B cell (primary cell): ENCODE results near the gene SEMA7A. TPM values are rescaled to one million over a fixed set of nuclear protein-coding genes. Genes with fewer than 3 reads are reported as not detected.

ENCODE experiments used
- ATAC-seq: fragments of 200-7000 bp; cut with Tn5 transposase; one replicate; pipeline ENCODE4 v1.10.0; 2021; ENCODE audit warnings: low read depth, mild to moderate bottlenecking, moderate number of reproducible peaks, moderate library complexity
- CTCF ChIA-PET: fragments of 350-600 bp; sonication (Branson Sonifier 250); formaldehyde crosslinking; loops from one replicate; lab custom pipeline; 2021; ENCODE audit warnings: antibody characterized with exemption, inconsistent platforms; lab: Charles Lee
- POLR2A ChIA-PET: fragments of 350-600 bp; sonication (Branson Sonifier 250); formaldehyde crosslinking; loops from one replicate; lab custom pipeline; 2021; ENCODE audit warnings: antibody characterized with exemption; lab: Charles Lee
- DNase-seq: peaks from one replicate; pipeline ENCODE4 v3.0.0; 2013
- H2AFZ ChIP-seq: 2 replicates; pipeline ENCODE4 v1.6.1; 2012; ENCODE audit warnings: mild to moderate bottlenecking, low read depth, low read length; ENCODE audit not compliant: insufficient read depth, poor library complexity, severe bottlenecking
- H3K27ac ChIP-seq, 2 donors: 1 replicate in 1 of 2; 2 replicates in 1 of 2; pipeline ENCODE4 v1.5.1; 2012 to 2013; ENCODE audit warnings: low read length in 2 of 2, mild to moderate bottlenecking in 2 of 2, moderate library complexity in 1 of 2
- H3K27me3 ChIP-seq, 4 experiments: fragments of 200-600 bp in 1 of 4; sonication (generic) in 1 of 4; replicated peaks in 1 of 4; 1 replicate in 2 of 4; 2 replicates in 2 of 4; pipeline versions ENCODE4 v1.6.1 to v1.7.0; 2013 to 2016; ENCODE audit warnings: low read length in 3 of 4, mild to moderate bottlenecking in 2 of 4, mixed read lengths in 1 of 4, moderate library complexity in 1 of 4; ENCODE audit not compliant: insufficient read depth in 4 of 4, control insufficient read depth in 3 of 4; ENCODE audit errors: control extremely low read depth in 1 of 4
- H3K36me3 ChIP-seq, 2 experiments: replicated peaks in 1 of 2; 1 replicate in 1 of 2; 2 replicates in 1 of 2; pipeline versions ENCODE4 v1.6.1 to v1.7.1; 2013; ENCODE audit warnings: low read length in 1 of 2; ENCODE audit not compliant: insufficient read depth in 2 of 2, control insufficient read depth in 1 of 2; ENCODE audit errors: control extremely low read depth in 1 of 2, extremely low read depth in 1 of 2
- H3K4me1 ChIP-seq, 2 donors: fragments of 200-600 bp in 1 of 2; sonication (generic) in 1 of 2; 1 replicate in 1 of 2; 2 replicates in 1 of 2; pipeline versions ENCODE4 v1.5.1 to v1.6.1; 2013 to 2017; ENCODE audit warnings: low read length in 2 of 2; ENCODE audit not compliant: control insufficient read depth in 2 of 2, insufficient read depth in 2 of 2
- H3K4me2 ChIP-seq: replicated peaks from 2 replicates; pipeline ENCODE3; 2012; ENCODE audit warnings: mild to moderate bottlenecking, low read depth, low read length; ENCODE audit not compliant: poor library complexity, severe bottlenecking
- H3K4me3 ChIP-seq, 5 experiments: fragments of 200-600 bp in 1 of 5; sonication (generic) in 1 of 5; 1 replicate in 3 of 5; 2 replicates in 2 of 5; pipeline versions ENCODE4 v1.5.1 to v1.7.0; 2011 to 2016; ENCODE audit warnings: low read length in 4 of 5, mild to moderate bottlenecking in 4 of 5, low read depth in 2 of 5, control low read depth in 1 of 5, moderate library complexity in 1 of 5; ENCODE audit not compliant: insufficient read depth in 1 of 5; ENCODE audit errors: control extremely low read depth in 1 of 5, extremely low read depth in 1 of 5
- H3K79me2 ChIP-seq: fragments of 200-600 bp; sonication (generic); one replicate; pipeline ENCODE4 v1.6.0; 2016; ENCODE audit warnings: low read length; ENCODE audit not compliant: control insufficient read depth, insufficient read depth
- H3K9ac ChIP-seq: fragments of 200-600 bp; sonication (generic); 2 replicates; pipeline ENCODE4 v1.6.1; 2017; ENCODE audit warnings: mild to moderate bottlenecking, low read length, moderate library complexity
- H3K9me3 ChIP-seq, 3 donors: one replicate each; pipeline versions ENCODE4 v1.6.1 to v1.7.1; 2013; ENCODE audit warnings: low read length in 2 of 3; ENCODE audit not compliant: control insufficient read depth in 2 of 3, insufficient read depth in 1 of 3; ENCODE audit errors: control extremely low read depth in 1 of 3
- H4K20me1 ChIP-seq: 2 replicates; pipeline ENCODE4 v1.6.0; 2012; ENCODE audit warnings: mild to moderate bottlenecking, low read length; ENCODE audit not compliant: insufficient read depth, control insufficient read depth, poor library complexity, severe bottlenecking
- H3K27ac Mint-ChIP-seq: one replicate; pipeline ENCODE4 v1.8.0; 2021; ENCODE audit warnings: mixed read lengths
- H3K27me3 Mint-ChIP-seq: one replicate; pipeline ENCODE4 v1.8.0; 2021; ENCODE audit warnings: mixed read lengths
- H3K4me1 Mint-ChIP-seq: one replicate; pipeline ENCODE4 v1.8.0; 2021; ENCODE audit warnings: mixed read lengths
- H3K4me3 Mint-ChIP-seq: one replicate; pipeline ENCODE4 v1.8.0; 2021; ENCODE audit warnings: mixed read lengths
- H3K9me3 Mint-ChIP-seq: one replicate; pipeline ENCODE4 v1.8.0; 2022; ENCODE audit warnings: mixed read lengths; ENCODE audit not compliant: insufficient read depth
- EZH2 ChIP-seq: IDR thresholded peaks from 2 replicates; pipeline ENCODE4 v1.6.1; 2012; ENCODE audit warnings: borderline replicate concordance, low read depth, mild to moderate bottlenecking, moderate library complexity, low read length; ENCODE audit not compliant: insufficient read depth, poor library complexity, severe bottlenecking
- WGBS: methylation state at CpG from one replicate; pipeline ENCODE4 v1.1.5; 2013; ENCODE audit warnings: missing lambda C conversion rate; ENCODE audit not compliant: insufficient coverage; 5-methylcytosine and 5-hydroxymethylcytosine counted together
- intact Hi-C: fragments of 100-400 bp; cut with micrococcal nuclease; formaldehyde crosslinking; loops from one replicate; pipeline ENCODE4 v1.10.0; 2022
- polyA plus RNA-seq: library from polyadenylated mRNA; depleted of rRNA; stranded (reverse); fragments of >200 nt; gene quantifications from 2 replicates; pipeline ENCODE4 v1.2.3, GENCODE V29; 2012
- total RNA-seq, 2 donors: library from RNA; stranded (reverse); fragments of 120-200 nt in 1 of 2; gene quantifications; 1 replicate in 1 of 2; 2 replicates in 1 of 2; pipeline versions ENCODE4 v1.2.3 to v1.2.4, GENCODE V29; 2013 to 2022
- TF ChIP-seq, protein P1 (sequence below): fragments of 200-600 bp; IDR thresholded peaks from one replicate; pipeline ENCODE4 v1.8.0; 2022; ENCODE audit warnings: antibody characterized with exemption, mild to moderate bottlenecking

Gene SEMA7A
- total and polyA plus RNA-seq, 2 donors (not counting 1 experiment from before 2014, with no cell fraction given) = 42.0 to 44.2 TPM

DNA sequence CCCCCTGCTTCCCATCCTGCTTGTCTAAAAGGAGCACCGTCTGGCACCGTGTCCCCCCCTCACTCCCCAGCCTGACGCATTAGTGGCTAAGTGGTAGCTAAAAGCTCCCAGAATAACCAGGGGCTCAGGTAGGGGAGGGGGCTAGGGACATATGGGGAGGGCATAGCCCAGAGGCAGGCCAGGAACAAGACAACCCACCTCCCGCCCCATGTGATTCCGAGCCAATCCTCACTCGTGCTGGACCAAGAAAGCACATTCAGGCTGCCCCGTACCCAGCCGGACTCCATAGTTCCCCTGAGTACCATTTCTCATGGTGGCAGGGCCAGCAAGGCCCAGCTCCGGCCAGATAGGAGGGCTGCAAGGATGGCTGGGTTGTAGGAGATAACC is 11.5 kb downstream of the SEMA7A start:
- no peak overlapping the region for H3K4me3 ChIP-seq
- Mint-ChIP-seq H3K27ac (peak overlapping the region; percentile 91), H3K9me3 (no peaks in the 10 kb centered on the region), H3K4me3 (peak overlapping the region; percentile 74), H3K4me1 (peaks cover 91% of the 10 kb centered on the region), H3K27me3 (no peaks in the 10 kb centered on the region)
- peaks cover 85% of the 10 kb centered on the region for H4K20me1 ChIP-seq
- peaks cover 76 to 100% of the 10 kb centered on the region in 2 donors for H3K4me1 ChIP-seq
- ATAC-seq (no peak), DNase-seq (no peak)
- intact Hi-C loops = no loop called here
- no peaks in the 10 kb centered on the region for H3K9me3 ChIP-seq
- WGBS = 83% methylated on average over 6 of the region's 9 CpGs
- CTCF ChIA-PET = interaction anchor here (0.8 to 4.3 kb wide), 4 partner anchors 10 to 40 kb away, joined by 4 to 18 read pairs (median 10); no protein-coding TSS in a partner anchor
- H3K27me3 ChIP-seq = no peaks in the 10 kb centered on the region
- peak overlapping the region; percentile 28 for H3K9ac ChIP-seq
- no peak overlapping the region for H2AFZ ChIP-seq
- H3K36me3 ChIP-seq = peaks cover 0 to 40% of the 10 kb centered on the region in 2 experiments
- peak overlapping the region in 1 of 2 donors; percentile 57 for H3K27ac ChIP-seq
- H3K79me2 ChIP-seq = peaks cover 100% of the 10 kb centered on the region
- peak overlapping the region; percentile 56 for H3K4me2 ChIP-seq
- POLR2A ChIA-PET = interaction anchor here (1.1 to 1.6 kb wide), 4 partner anchors 9 to 20 kb away, joined by 3 to 6 read pairs (median 4); no protein-coding TSS in a partner anchor
- no peak for TF ChIP-seq EZH2
- TF ChIP-seq, protein P1, sequence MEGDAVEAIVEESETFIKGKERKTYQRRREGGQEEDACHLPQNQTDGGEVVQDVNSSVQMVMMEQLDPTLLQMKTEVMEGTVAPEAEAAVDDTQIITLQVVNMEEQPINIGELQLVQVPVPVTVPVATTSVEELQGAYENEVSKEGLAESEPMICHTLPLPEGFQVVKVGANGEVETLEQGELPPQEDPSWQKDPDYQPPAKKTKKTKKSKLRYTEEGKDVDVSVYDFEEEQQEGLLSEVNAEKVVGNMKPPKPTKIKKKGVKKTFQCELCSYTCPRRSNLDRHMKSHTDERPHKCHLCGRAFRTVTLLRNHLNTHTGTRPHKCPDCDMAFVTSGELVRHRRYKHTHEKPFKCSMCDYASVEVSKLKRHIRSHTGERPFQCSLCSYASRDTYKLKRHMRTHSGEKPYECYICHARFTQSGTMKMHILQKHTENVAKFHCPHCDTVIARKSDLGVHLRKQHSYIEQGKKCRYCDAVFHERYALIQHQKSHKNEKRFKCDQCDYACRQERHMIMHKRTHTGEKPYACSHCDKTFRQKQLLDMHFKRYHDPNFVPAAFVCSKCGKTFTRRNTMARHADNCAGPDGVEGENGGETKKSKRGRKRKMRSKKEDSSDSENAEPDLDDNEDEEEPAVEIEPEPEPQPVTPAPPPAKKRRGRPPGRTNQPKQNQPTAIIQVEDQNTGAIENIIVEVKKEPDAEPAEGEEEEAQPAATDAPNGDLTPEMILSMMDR = no peak
